Endothelial cell of umbilical vein (primary cell): Measurements from ENCODE around the gene PHF2.
A peak's percentile ranks its signal among the peaks of the same experiment; 100 is the strongest.

ENCODE experiments used
- EZH2 ChIP-seq: IDR thresholded peaks from 2 replicates; pipeline ENCODE4 v1.6.1; 2012; ENCODE audit warnings: borderline replicate concordance, low read depth, mild to moderate bottlenecking, moderate library complexity, low read length, inconsistent platforms; ENCODE audit not compliant: severe bottlenecking
- POLR2AphosphoS5 ChIP-seq: IDR thresholded peaks from 2 replicates; pipeline ENCODE4 v1.6.1; 2012; ENCODE audit warnings: low read depth, mild to moderate bottlenecking, control low read depth, low read length, moderate library complexity; ENCODE audit not compliant: insufficient read depth
- TF ChIP-seq, protein P1 (sequence below), 2 donors: IDR thresholded peaks; 1 replicate in 1 of 2; 2 replicates in 1 of 2; pipeline ENCODE4 v1.5.1; 2011; ENCODE audit warnings: low read length in 2 of 2, mild to moderate bottlenecking in 2 of 2, moderate library complexity in 2 of 2, control low read depth in 1 of 2, inconsistent platforms in 1 of 2, low read depth in 1 of 2; ENCODE audit not compliant: insufficient read depth in 1 of 2; ENCODE audit errors: extremely low read depth in 1 of 2
- TF ChIP-seq, protein P2 (sequence below): IDR thresholded peaks from 2 replicates; pipeline ENCODE4 v1.6.1; 2011; ENCODE audit not compliant: insufficient read depth, insufficient read length

DNA sequence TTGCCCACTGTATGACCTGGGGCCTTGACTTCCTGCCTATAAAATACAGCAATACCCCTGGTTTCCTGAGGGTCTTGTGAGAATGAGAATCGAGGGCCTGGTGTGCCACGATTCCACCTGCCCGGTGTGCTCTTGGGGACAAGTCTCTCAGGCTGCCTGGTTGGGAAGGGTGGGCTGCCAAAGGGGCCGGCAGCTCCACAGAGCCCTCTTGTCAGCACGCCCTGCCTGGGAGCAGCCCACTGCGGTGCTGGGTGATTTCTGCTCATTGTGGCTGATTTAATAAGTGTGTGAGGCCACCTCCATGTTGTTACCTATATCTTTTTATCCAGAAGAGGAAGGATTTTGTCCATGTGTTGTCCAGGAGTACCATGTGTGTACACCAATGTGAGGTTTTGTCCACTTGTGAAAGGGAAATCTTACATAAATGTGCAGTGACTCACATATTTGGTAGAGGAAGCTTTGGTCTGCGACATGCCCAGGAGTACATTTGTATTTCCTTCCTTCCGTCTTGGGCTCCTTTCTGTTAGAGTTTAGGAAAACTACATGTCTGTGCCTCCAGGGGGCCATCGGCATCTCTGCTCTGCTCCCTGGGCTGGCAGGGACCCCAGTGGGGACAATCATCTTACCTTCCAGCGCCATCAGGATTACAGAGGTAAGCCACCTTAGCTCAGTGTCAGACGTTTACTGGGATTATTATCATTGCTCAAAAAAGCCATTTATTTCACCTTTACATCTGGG is 108.6 kb downstream of the PHF2 start:
- TF ChIP-seq, protein P1, sequence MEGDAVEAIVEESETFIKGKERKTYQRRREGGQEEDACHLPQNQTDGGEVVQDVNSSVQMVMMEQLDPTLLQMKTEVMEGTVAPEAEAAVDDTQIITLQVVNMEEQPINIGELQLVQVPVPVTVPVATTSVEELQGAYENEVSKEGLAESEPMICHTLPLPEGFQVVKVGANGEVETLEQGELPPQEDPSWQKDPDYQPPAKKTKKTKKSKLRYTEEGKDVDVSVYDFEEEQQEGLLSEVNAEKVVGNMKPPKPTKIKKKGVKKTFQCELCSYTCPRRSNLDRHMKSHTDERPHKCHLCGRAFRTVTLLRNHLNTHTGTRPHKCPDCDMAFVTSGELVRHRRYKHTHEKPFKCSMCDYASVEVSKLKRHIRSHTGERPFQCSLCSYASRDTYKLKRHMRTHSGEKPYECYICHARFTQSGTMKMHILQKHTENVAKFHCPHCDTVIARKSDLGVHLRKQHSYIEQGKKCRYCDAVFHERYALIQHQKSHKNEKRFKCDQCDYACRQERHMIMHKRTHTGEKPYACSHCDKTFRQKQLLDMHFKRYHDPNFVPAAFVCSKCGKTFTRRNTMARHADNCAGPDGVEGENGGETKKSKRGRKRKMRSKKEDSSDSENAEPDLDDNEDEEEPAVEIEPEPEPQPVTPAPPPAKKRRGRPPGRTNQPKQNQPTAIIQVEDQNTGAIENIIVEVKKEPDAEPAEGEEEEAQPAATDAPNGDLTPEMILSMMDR (IDR thresholded peaks at IDR 0.05; ENCODE audit: extremely low read depth in 1 of 2, insufficient read depth in 1 of 2, low read depth in 1 of 2, low read length in 2 of 2) = peak; percentile 40 to 51
- peak; percentile 39 for TF ChIP-seq POLR2AphosphoS5
- TF ChIP-seq EZH2 = no peak
- TF ChIP-seq, protein P2, sequence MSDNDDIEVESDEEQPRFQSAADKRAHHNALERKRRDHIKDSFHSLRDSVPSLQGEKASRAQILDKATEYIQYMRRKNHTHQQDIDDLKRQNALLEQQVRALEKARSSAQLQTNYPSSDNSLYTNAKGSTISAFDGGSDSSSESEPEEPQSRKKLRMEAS = no peak
